NT2/D1 (cell line): Measurements from ENCODE around the gene DPEP1.

Source experiments
- DNase-seq: peaks from one replicate; pipeline ENCODE4 v3.0.0-alpha.2; 2011; ENCODE audit warnings: low read depth, low spot score
- H3K27me3 ChIP-seq: 2 replicates; pipeline ENCODE4 v1.6.0; 2011; ENCODE audit warnings: mild to moderate bottlenecking; ENCODE audit not compliant: insufficient read length, insufficient read depth
- H3K36me3 ChIP-seq: 2 replicates; pipeline ENCODE4 v1.6.1; 2011; ENCODE audit warnings: mild to moderate bottlenecking, low read length, mixed read lengths; ENCODE audit not compliant: insufficient read depth, insufficient read length
- H3K4me1 ChIP-seq: 2 replicates; pipeline ENCODE4 v1.5.1; 2011; ENCODE audit not compliant: insufficient read depth, insufficient read length
- H3K4me3 ChIP-seq: 2 replicates; pipeline ENCODE4 v1.5.1; 2011; ENCODE audit warnings: low read depth; ENCODE audit not compliant: insufficient read length
- H3K9ac ChIP-seq: 2 replicates; pipeline ENCODE4 v1.6.0; 2011; ENCODE audit warnings: low read depth; ENCODE audit not compliant: insufficient read length
- H3K9me3 ChIP-seq: 2 replicates; pipeline ENCODE4 v1.5.1; 2011; ENCODE audit warnings: mild to moderate bottlenecking, low read length; ENCODE audit not compliant: insufficient read depth
- SUZ12 ChIP-seq: IDR thresholded peaks from 2 replicates; pipeline ENCODE4 v1.6.1; 2011; ENCODE audit not compliant: insufficient read length, insufficient read depth; ENCODE audit errors: extremely low read depth
- YY1 ChIP-seq: IDR thresholded peaks from 2 replicates; pipeline ENCODE4 v1.6.1; 2011; ENCODE audit not compliant: insufficient read length, insufficient read depth
- ZNF274 ChIP-seq: IDR thresholded peaks from 2 replicates; pipeline ENCODE4 v1.6.1; 2011; ENCODE audit warnings: mild to moderate bottlenecking, low read depth, low read length

DPEP1 gene

GRCh38 chr16:89620406-89620841 is 7.0 kb downstream of the DPEP1 start:
- H3K4me3 ChIP-seq: no peak overlapping the region
- TF ChIP-seq SUZ12 (no peak), ZNF274 (no peak), YY1 (no peak)
- no peaks in the 10 kb centered on the region for H3K36me3 ChIP-seq
- no peaks in the 10 kb centered on the region for H3K27me3 ChIP-seq
- no peak for DNase-seq
- H3K4me1 ChIP-seq: peaks cover 36% of the 10 kb centered on the region
- no peaks in the 10 kb centered on the region for H3K9me3 ChIP-seq
- H3K9ac ChIP-seq: peak overlapping the region; percentile 26

- H3K36me3 ChIP-seq: no peaks in the 10 kb centered on the region
- no peak overlapping the region for H3K9ac ChIP-seq
- TF ChIP-seq YY1 (no peak), ZNF274 (no peak), SUZ12 (no peak)
- DNase-seq: no peak
- no peaks in the 10 kb centered on the region for H3K9me3 ChIP-seq
- H3K27me3 ChIP-seq: no peaks in the 10 kb centered on the region
- no peak overlapping the region for H3K4me3 ChIP-seq
- peaks cover 35% of the 10 kb centered on the region for H3K4me1 ChIP-seq
Observed at GRCh38 chr16:89621136-89621697, 7.8 kb downstream of the DPEP1 start.

GRCh38 chr16:89621698-89622409 is 8.4 kb downstream of the DPEP1 start:
- Histone ChIP-seq H3K4me3 (no peak overlapping the region), H3K4me1 (peaks cover 33% of the 10 kb centered on the region)

GRCh38 chr16:89623511-89624261 is 10.2 kb downstream of the DPEP1 start:
- Histone ChIP-seq H3K27me3 (no peaks in the 10 kb centered on the region), H3K4me1 (peaks cover 29% of the 10 kb centered on the region), H3K9me3 (no peaks in the 10 kb centered on the region), H3K36me3 (no peaks in the 10 kb centered on the region), H3K9ac (peak overlapping the region; percentile 6), H3K4me3 (no peak overlapping the region)
- TF ChIP-seq SUZ12 (no peak), ZNF274 (no peak), YY1 (no peak)
- DNase-seq: no peak

More at GRCh38 chr16:89621698-89622409, 8.4 kb downstream of the DPEP1 start:
- Histone ChIP-seq H3K27me3 (no peaks in the 10 kb centered on the region), H3K9me3 (no peaks in the 10 kb centered on the region), H3K36me3 (no peaks in the 10 kb centered on the region), H3K9ac (no peak overlapping the region)
- no peak for TF ChIP-seq SUZ12
- TF ChIP-seq ZNF274: no peak
- no peak for TF ChIP-seq YY1
- no peak for DNase-seq

GRCh38 chr16:89624777-89625761 is 11.6 kb downstream of the DPEP1 start:
- no peak overlapping the region for H3K4me3 ChIP-seq
- H3K27me3 ChIP-seq: no peaks in the 10 kb centered on the region
- H3K4me1 ChIP-seq: peaks cover 26% of the 10 kb centered on the region
- H3K36me3 ChIP-seq: no peaks in the 10 kb centered on the region
- H3K9me3 ChIP-seq: peaks cover 4% of the 10 kb centered on the region; the same call in 1 of the 2 replicates
- DNase-seq: no peak
- H3K9ac ChIP-seq: peak overlapping the region; percentile 43
- TF ChIP-seq ZNF274: no peak
- no peak for TF ChIP-seq YY1
- no peak for TF ChIP-seq SUZ12

- H3K36me3 ChIP-seq: no peaks in the 10 kb centered on the region
- TF ChIP-seq YY1: no peak
- TF ChIP-seq SUZ12: no peak
- no peak for TF ChIP-seq ZNF274
- no peak overlapping the region for H3K9ac ChIP-seq
- no peak for DNase-seq
- H3K4me1 ChIP-seq: peaks cover 10% of the 10 kb centered on the region
- H3K4me3 ChIP-seq: no peak overlapping the region
- H3K9me3 ChIP-seq: peaks cover 5% of the 10 kb centered on the region; the same call in 1 of the 2 replicates
- peaks cover 19% of the 10 kb centered on the region for H3K27me3 ChIP-seq
Observed at GRCh38 chr16:89629827-89630610, 16.6 kb downstream of the DPEP1 start.
